ENCODE measurements around the gene MZT2B. TPM values are rescaled to one million over a fixed set of nuclear protein-coding genes. Genes with fewer than 3 reads are reported as not detected.
"Not testable (repeated sequence)": the region's sequence is repeated elsewhere in the genome, so short reads cannot be mapped to it uniquely, and the experiment has no call there.

Gene MZT2B
- total RNA-seq, 1 donor from 2014 or later: 143 TPM

DNA sequence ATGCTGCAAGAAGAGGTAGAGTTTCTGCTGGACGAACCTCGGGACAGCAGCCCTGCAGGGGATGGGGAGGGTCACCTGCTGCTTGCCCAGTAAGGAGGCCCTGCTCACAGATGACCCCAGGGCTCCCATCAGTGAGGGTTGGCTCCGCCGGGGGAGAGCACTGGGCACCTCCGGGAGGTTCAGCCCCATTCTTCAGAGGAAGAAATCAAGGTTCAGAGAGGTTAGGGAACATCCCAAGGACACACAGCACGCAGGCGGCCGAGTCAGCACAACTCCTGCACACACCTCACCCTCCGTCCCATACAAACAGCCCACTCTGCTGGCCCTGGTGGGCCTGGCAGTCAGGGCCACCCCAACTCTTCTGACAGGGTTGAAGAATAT is 25.4 kb upstream of the MZT2B start:
- Mint-ChIP-seq H3K4me1 (peaks cover 33% of the 10 kb centered on the region), H3K36me3 (ENCODE audit: low read depth) (peaks cover 45% of the 10 kb centered on the region), H3K4me3 (no peak overlapping the region), H3K9me3 (no peaks in the 10 kb centered on the region), H3K27ac (peak overlapping the region; percentile 59), H3K27me3 (no peaks in the 10 kb centered on the region)
- ChIA-PET POLR2A (no interaction called here), CTCF (interaction anchor here (1.1 to 1.5 kb wide), 3 partner anchors 175 to 186 kb away, joined by 3 to 4 read pairs (median 3); partner anchors contain the start of gene IMP4)
- no peak for DNase-seq
- TF ChIP-seq, protein P1, sequence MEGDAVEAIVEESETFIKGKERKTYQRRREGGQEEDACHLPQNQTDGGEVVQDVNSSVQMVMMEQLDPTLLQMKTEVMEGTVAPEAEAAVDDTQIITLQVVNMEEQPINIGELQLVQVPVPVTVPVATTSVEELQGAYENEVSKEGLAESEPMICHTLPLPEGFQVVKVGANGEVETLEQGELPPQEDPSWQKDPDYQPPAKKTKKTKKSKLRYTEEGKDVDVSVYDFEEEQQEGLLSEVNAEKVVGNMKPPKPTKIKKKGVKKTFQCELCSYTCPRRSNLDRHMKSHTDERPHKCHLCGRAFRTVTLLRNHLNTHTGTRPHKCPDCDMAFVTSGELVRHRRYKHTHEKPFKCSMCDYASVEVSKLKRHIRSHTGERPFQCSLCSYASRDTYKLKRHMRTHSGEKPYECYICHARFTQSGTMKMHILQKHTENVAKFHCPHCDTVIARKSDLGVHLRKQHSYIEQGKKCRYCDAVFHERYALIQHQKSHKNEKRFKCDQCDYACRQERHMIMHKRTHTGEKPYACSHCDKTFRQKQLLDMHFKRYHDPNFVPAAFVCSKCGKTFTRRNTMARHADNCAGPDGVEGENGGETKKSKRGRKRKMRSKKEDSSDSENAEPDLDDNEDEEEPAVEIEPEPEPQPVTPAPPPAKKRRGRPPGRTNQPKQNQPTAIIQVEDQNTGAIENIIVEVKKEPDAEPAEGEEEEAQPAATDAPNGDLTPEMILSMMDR (IDR thresholded peaks at IDR 0.05): no peak
- intact Hi-C loops (cut with micrococcal nuclease): loop anchor here (5.0 to 10.0 kb wide), 2 partner anchors 129 to 638 kb away; no protein-coding TSS in a partner anchor
- no peak for ATAC-seq (ENCODE audit: low read depth)

DNA sequence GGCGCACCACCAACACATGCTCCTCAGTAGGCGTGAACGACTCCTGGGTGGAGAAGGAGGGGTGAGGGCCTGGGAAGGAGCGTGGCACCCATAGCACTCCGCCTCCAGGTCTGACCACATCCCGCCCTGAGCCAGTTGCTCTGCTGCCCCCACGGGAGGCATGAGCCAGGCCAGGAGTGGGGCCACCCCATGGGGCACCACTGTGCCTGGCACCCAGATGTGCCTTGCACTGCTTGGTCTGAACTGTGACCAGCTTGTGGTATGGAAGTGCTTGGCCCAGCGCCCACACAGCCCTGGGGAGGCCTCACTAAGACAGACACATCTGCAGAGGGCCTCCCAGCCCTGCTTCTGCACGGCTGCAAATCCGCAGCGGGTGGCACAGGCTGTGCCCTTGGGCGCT is 24.7 kb upstream of the MZT2B start:
- H3K4me3 Mint-ChIP-seq: peak overlapping the region; percentile 52
- H3K36me3 Mint-ChIP-seq (ENCODE audit: low read depth): peaks cover 38% of the 10 kb centered on the region
- ChIA-PET CTCF (interaction anchor here (1.5 to 2.4 kb wide), 2 partner anchors 175 to 221 kb away, joined by 4 to 8 read pairs; no protein-coding TSS in a partner anchor), POLR2A (interaction anchor here (0.6 to 1.8 kb wide), 3 partner anchors 14 to 185 kb away, joined by 3 to 10 read pairs (median 8); partner anchors contain the start of genes IMP4 and SMPD4)
- intact Hi-C loops (cut with micrococcal nuclease): loop anchor here (5.0 to 10.0 kb wide), 2 partner anchors 130 to 637 kb away; no protein-coding TSS in a partner anchor
- peak overlapping the region; percentile 90 for H3K27ac Mint-ChIP-seq
- not testable (repeated sequence) for H3K27me3 Mint-ChIP-seq, H3K9me3 Mint-ChIP-seq
- ATAC-seq (ENCODE audit: low read depth) (peak; percentile 66), DNase-seq (peak; percentile 50)
- H3K4me1 Mint-ChIP-seq: peaks cover 33% of the 10 kb centered on the region

DNA sequence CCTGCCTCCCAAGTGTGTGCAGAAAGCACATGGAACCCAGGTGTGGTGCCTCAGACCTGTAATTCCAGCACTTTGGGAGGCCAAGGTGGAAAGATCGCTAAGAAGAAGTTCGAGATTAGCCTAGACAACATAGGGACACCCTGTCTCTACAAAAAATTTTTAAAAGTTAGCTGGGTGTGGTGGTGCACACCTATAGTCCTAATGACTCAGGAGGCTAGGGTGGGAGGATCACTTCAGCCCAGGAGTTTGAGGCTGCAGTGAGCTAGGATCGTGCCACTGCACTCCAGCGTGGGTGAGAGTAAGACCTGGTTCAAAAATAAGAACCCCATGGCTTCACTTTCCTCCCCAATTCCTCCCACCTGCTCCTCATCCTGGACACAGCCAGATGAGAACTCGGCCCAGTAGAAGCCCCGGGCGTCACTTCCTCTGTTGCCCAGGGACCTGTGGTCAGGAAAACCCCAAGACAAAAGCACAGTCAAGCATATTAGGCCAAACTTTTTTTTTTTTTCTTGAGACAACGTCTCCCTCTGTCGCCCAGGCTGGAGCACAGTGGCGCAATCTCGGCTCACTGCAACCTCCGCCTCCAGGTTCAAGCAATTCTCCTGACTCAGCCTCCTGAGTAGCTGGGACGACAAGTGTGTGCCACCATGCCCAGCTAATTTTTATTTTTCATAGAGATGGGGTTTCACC is 24.1 kb upstream of the MZT2B start:
- CTCF ChIA-PET: interaction anchor here (1.5 to 2.4 kb wide), 2 partner anchors 175 to 222 kb away, joined by 4 to 8 read pairs; no protein-coding TSS in a partner anchor
- not testable (repeated sequence) for H3K27me3 Mint-ChIP-seq, H3K9me3 Mint-ChIP-seq
- Mint-ChIP-seq H3K4me1 (peaks cover 33% of the 10 kb centered on the region), H3K27ac (peak overlapping the region; percentile 90), H3K4me3 (peak overlapping the region; percentile 52), H3K36me3 (ENCODE audit: low read depth) (peaks cover 41% of the 10 kb centered on the region)
- POLR2A ChIA-PET: interaction anchor here (1.4 to 1.8 kb wide), 2 partner anchors 24 to 184 kb away, joined by 8 to 10 read pairs; partner anchors contain the start of genes IMP4 and SMPD4
- intact Hi-C loops (cut with micrococcal nuclease): loop anchor here (1.0 to 10.0 kb wide), 7 partner anchors 13 to 1421 kb away; partner anchors contain the start of genes CCDC74B and SMPD4
- DNase-seq (peak; percentile 72), ATAC-seq (ENCODE audit: low read depth) (peak; percentile 74)

DNA sequence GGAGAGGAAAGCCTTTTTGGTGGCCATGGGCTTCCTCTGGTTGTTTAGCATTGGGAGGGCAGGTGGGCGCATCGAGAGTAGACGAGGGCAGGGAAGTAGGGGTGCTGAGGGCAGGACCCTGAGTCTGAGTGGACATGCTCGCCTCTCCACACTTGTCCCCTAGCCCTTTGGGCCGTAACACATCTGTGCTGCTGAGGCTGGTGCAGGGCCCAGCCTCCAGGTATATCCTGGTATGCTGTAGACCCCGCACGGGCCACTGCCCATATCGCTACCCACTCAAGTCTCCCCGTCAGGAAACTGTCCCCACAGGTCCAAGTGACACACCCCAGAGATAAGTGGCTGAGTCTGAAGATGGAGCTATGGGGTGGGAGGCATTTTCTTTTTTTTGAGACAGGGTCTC is 23.4 kb upstream of the MZT2B start:
- H3K4me1 Mint-ChIP-seq: peaks cover 33% of the 10 kb centered on the region
- CTCF ChIA-PET: interaction anchor here (1.5 to 2.4 kb wide), 2 partner anchors 174 to 222 kb away, joined by 4 to 8 read pairs; no protein-coding TSS in a partner anchor
- DNase-seq: no peak
- TF ChIP-seq, protein P1 (IDR thresholded peaks at IDR 0.05): no peak
- no peak for ATAC-seq (ENCODE audit: low read depth)
- no peaks in the 10 kb centered on the region for H3K27me3 Mint-ChIP-seq
- intact Hi-C loops (cut with micrococcal nuclease): loop anchor here (1.0 to 10.0 kb wide), 7 partner anchors 13 to 1422 kb away; partner anchors contain the start of genes CCDC74B and SMPD4
- no peak overlapping the region for H3K4me3 Mint-ChIP-seq
- H3K27ac Mint-ChIP-seq: peak overlapping the region; percentile 90
- H3K36me3 Mint-ChIP-seq (ENCODE audit: low read depth): peaks cover 44% of the 10 kb centered on the region
- POLR2A ChIA-PET: interaction anchor here (1.4 to 1.8 kb wide), 2 partner anchors 23 to 184 kb away, joined by 8 to 10 read pairs; partner anchors contain the start of genes IMP4 and SMPD4
- H3K9me3 Mint-ChIP-seq: no peaks in the 10 kb centered on the region

DNA sequence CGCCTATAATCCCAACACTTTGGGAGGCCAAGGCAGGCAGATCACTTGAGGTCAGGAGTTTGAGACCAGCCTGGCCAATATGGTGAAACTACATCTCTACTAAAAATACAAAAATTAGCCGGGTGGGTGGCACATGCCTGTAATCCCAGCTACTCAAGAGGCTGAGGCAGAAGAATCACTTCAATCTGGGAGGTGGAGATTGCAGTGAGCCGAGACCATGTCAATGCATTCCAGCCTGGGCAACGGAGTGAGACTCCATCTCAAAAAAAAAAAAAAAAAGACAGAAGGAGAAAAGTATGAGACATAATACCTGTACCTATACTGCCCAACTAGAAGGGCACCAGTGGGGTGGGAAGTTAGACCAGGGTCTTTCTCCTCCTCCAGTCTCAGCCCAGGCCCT is 22.7 kb upstream of the MZT2B start:
- CTCF ChIA-PET: interaction anchor here (2.4 kb wide), 1 partner anchor 223 kb away, joined by 8 read pairs; no protein-coding TSS in a partner anchor
- intact Hi-C loops (cut with micrococcal nuclease): loop anchor here (2.0 to 10.0 kb wide), 3 partner anchors 132 to 1423 kb away; no protein-coding TSS in a partner anchor
- peaks cover 46% of the 10 kb centered on the region for H3K36me3 Mint-ChIP-seq (ENCODE audit: low read depth)
- H3K9me3 Mint-ChIP-seq; DNase-seq; H3K27ac Mint-ChIP-seq; H3K4me3 Mint-ChIP-seq; H3K27me3 Mint-ChIP-seq; ATAC-seq (ENCODE audit: low read depth); POLR2A ChIA-PET: not testable (repeated sequence)
- H3K4me1 Mint-ChIP-seq: peaks cover 33% of the 10 kb centered on the region

DNA sequence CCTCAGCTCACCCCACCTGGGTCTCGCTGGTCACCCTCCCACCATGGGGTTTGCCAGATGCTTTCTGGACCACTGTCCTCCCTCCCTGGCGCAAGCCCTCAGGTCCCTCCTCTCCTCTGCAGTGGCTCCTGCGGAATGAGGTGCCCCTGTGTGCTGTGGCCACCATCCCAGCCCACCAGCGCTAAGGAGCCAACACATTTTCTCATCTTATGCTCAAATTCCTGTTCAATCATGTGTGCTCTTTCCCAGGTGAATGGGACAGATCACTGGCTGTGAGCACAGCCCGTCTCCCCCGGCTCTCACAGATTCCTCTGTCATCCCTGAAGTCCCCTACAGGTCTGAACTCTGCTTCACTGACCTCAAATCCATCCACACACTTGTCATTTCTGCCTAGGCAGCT is 21.9 kb upstream of the MZT2B start:
- Mint-ChIP-seq H3K4me1 (peaks cover 33% of the 10 kb centered on the region), H3K27me3 (no peaks in the 10 kb centered on the region), H3K36me3 (ENCODE audit: low read depth) (peaks cover 44% of the 10 kb centered on the region), H3K4me3 (no peak overlapping the region), H3K9me3 (no peaks in the 10 kb centered on the region), H3K27ac (no peak overlapping the region)
- POLR2A ChIA-PET: no interaction called here
- ATAC-seq (ENCODE audit: low read depth) (no peak), DNase-seq (no peak)
- intact Hi-C loops (cut with micrococcal nuclease): no loop called here
- TF ChIP-seq, protein P1 (IDR thresholded peaks at IDR 0.05): no peak
- CTCF ChIA-PET: no interaction called here

DNA sequence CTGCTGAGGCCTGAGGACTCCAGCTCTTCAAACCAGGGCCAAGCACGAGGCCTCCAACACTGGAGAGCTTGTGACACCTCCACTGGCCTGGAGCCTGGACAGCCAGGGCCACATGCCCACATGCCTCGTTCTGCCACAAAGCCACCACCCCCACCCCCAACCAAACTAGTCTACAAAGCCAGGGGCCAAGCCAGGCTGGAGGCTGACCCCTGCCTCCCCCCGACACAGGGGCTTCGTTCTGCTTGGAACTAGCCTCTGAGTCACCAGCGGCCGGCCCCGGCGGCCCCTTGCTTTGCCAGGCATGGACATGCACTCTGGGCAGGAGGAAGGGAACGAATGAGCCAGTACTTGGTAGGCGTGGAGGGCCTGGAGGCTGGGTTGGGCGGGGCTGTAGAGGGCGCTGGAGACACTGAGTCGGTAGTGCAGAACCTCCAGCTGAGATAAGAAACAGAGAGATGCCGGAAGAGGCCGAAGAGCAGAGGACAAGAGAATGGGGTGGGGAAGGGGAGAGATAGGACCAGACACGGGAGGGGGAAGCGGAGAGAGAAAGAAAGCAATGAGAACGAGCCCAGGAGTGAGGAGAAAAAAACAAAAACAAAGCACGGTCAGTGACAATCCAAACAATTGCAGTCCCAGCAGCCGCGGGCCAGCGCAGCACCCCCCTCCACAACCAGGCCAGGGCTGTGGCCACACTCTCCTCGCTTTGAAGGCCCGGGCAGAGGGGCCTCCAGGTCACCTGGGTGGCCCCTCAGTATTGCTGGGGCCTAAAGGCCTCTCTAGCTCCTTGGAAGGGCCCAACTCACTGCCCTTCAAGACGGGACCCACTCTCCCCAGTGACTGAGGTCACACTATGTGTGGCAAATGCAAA is 21.0 kb upstream of the MZT2B start:
- intact Hi-C loops (cut with micrococcal nuclease); DNase-seq; ATAC-seq (ENCODE audit: low read depth); H3K4me3 Mint-ChIP-seq; H3K27me3 Mint-ChIP-seq; POLR2A ChIA-PET; CTCF ChIA-PET; H3K9me3 Mint-ChIP-seq; H3K27ac Mint-ChIP-seq: not testable (repeated sequence)
- Mint-ChIP-seq H3K36me3 (ENCODE audit: low read depth) (peaks cover 52% of the 10 kb centered on the region), H3K4me1 (peaks cover 33% of the 10 kb centered on the region)

DNA sequence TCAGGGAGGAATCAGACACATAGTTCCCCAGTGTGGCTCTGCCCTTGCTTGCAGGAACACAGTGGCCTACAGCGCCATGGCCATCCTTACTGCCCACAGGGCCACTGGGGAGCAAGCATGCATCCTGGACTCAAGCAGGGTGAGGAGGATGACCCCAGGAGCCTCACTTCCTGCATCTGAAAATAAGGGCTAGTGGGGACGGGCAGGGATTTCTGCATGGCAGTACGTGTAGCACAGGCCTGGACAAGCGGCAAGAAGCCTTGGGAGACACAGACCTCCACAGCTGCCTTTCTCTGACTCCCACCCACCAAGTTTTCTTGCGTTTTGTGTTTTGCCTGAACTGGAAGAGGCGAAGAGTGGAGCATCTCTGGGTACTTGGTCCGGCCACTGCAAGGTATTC is 19.6 kb upstream of the MZT2B start:
- H3K4me3 Mint-ChIP-seq; CTCF ChIA-PET; intact Hi-C loops (cut with micrococcal nuclease); POLR2A ChIA-PET; H3K27me3 Mint-ChIP-seq; H3K9me3 Mint-ChIP-seq; DNase-seq; H3K27ac Mint-ChIP-seq; ATAC-seq (ENCODE audit: low read depth): not testable (repeated sequence)
- H3K36me3 Mint-ChIP-seq (ENCODE audit: low read depth): peaks cover 64% of the 10 kb centered on the region
- H3K4me1 Mint-ChIP-seq: peaks cover 22% of the 10 kb centered on the region

Data from activated B cell treated with CpG ODN at 0.5 μM for 24 hours (primary cell).